ENCODE data around the gene ITCH.
"Not testable (repeated sequence)": the region's sequence is repeated elsewhere in the genome, so short reads cannot be mapped to it uniquely, and the experiment has no call there.

ITCH gene

DNA sequence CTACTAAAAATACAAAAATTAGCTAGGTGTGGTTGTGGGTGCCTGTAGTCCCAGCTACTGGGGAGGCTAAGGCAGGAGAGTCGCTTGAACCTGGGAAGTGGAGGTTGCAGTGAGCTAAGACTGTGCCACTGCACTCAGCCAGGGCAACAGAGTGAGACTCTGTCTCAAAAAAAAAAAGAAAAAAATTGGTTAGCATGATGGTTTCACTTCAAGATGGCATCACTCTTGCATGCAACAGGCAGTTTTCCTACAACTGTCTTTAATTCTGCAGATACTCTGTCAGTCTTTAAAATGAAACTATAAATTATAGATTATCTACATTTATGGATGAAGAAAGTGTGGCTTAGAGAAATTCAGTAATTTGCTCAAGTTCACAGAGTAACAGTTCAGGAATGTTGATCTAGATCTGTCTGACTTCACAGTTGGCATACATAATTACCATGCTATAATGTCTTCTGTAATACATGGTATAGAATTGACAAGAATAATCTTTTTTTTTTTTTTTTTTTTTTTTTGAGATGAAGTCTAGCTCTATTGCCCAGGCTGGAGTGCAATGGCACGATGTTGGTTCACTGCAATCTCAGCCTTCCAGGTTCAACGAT lies 27.0 kb downstream of the ITCH start:
- TF ChIP-seq POLR2A (IDR thresholded peaks at IDR 0.05; ENCODE audit: low read depth, low read length) (no peak), POLR2AphosphoS5 (IDR thresholded peaks at IDR 0.05; ENCODE audit: low read depth, low read length) (no peak), TAF1 (IDR thresholded peaks at IDR 0.05; ENCODE audit: borderline replicate concordance, low read depth, low read length) (no peak)
- DNase-seq (ENCODE audit: insufficient read length) (no peak), FAIRE-seq (no peak)

DNA sequence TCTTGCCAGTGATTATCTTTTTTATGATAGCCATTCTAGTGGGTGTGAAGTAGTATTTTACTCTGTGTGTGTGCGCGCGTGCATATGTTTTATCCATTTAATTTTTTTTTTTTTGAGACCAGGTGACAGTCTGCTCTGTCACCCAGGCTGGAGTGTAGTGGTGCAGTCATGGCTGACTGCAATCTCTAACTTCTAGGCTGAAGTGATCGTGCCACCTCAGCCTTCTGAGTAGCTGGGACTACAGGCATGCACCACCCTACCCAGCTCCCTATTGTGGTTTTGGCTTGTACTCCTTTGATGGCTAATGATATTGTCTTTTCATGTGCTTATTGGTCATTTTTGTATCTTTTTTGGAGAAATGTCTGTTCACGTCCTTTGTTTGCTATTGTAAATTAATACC lies 33.3 kb downstream of the ITCH start:
- no peak for DNase-seq (ENCODE audit: insufficient read length)
- no peak for FAIRE-seq
- no peak for TF ChIP-seq POLR2AphosphoS5 (IDR thresholded peaks at IDR 0.05; ENCODE audit: low read depth, low read length)
- TF ChIP-seq POLR2A (IDR thresholded peaks at IDR 0.05; ENCODE audit: low read depth, low read length), result no peak
- no peak for TF ChIP-seq TAF1 (IDR thresholded peaks at IDR 0.05; ENCODE audit: borderline replicate concordance, low read depth, low read length)

DNA sequence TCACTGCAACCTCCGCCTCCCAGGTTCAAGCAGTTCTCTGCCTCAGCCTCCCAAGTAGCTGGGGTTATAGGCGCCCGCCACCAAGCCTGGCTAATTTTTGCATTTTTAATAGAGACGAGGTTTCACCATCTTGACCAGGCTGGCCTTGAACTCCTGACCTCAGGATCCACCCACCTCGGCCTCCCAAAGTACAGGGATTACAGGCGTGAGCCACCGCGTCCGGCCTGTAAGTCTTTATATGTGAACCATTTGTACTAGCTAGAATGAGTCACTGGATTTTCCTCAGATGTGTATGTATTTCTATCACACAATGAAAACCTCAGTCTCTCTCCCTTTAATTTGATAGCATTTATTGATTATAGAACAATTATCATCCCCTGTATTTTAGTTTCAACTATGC lies 34.0 kb downstream of the ITCH start:
- DNase-seq (ENCODE audit: insufficient read length), result no peak
- TF ChIP-seq TAF1 (IDR thresholded peaks at IDR 0.05; ENCODE audit: borderline replicate concordance, low read depth, low read length) (no peak), POLR2A (IDR thresholded peaks at IDR 0.05; ENCODE audit: low read depth, low read length) (no peak), POLR2AphosphoS5 (IDR thresholded peaks at IDR 0.05; ENCODE audit: low read depth, low read length) (no peak)
- no peak for FAIRE-seq

GRCh38 chr20:34400776-34401175 lies 37.7 kb downstream of the ITCH start:
- FAIRE-seq; DNase-seq (ENCODE audit: insufficient read length): not testable (repeated sequence)

- FAIRE-seq (no peak), DNase-seq (ENCODE audit: insufficient read length) (no peak)
- no peak for TF ChIP-seq POLR2A (IDR thresholded peaks at IDR 0.05; ENCODE audit: low read depth, low read length)
- no peak for TF ChIP-seq TAF1 (IDR thresholded peaks at IDR 0.05; ENCODE audit: borderline replicate concordance, low read depth, low read length)
- TF ChIP-seq POLR2AphosphoS5 (IDR thresholded peaks at IDR 0.05; ENCODE audit: low read depth, low read length), result no peak
Observed at GRCh38 chr20:34401741-34402455, 38.8 kb downstream of the ITCH start.

GRCh38 chr20:34402461-34402860 lies 39.4 kb downstream of the ITCH start:
- no peak for TF ChIP-seq POLR2A (IDR thresholded peaks at IDR 0.05; ENCODE audit: low read depth, low read length)
- TF ChIP-seq TAF1 (IDR thresholded peaks at IDR 0.05; ENCODE audit: borderline replicate concordance, low read depth, low read length), result no peak
- no peak for TF ChIP-seq POLR2AphosphoS5 (IDR thresholded peaks at IDR 0.05; ENCODE audit: low read depth, low read length)
- no peak for DNase-seq (ENCODE audit: insufficient read length)
- FAIRE-seq, result no peak

GRCh38 chr20:34403063-34403827 lies 40.2 kb downstream of the ITCH start:
- no peak for TF ChIP-seq POLR2A (IDR thresholded peaks at IDR 0.05; ENCODE audit: low read depth, low read length)
- no peak for TF ChIP-seq POLR2AphosphoS5 (IDR thresholded peaks at IDR 0.05; ENCODE audit: low read depth, low read length)
- no peak for TF ChIP-seq TAF1 (IDR thresholded peaks at IDR 0.05; ENCODE audit: borderline replicate concordance, low read depth, low read length)
- DNase-seq (ENCODE audit: insufficient read length), result no peak
- no peak for FAIRE-seq

- FAIRE-seq (no peak), DNase-seq (ENCODE audit: insufficient read length) (peak; percentile 23)
- no peak for TF ChIP-seq POLR2A (IDR thresholded peaks at IDR 0.05; ENCODE audit: low read depth, low read length)
- no peak for TF ChIP-seq POLR2AphosphoS5 (IDR thresholded peaks at IDR 0.05; ENCODE audit: low read depth, low read length)
- TF ChIP-seq TAF1 (IDR thresholded peaks at IDR 0.05; ENCODE audit: borderline replicate concordance, low read depth, low read length), result no peak
Observed at GRCh38 chr20:34403908-34404307, 40.8 kb downstream of the ITCH start.

DNA sequence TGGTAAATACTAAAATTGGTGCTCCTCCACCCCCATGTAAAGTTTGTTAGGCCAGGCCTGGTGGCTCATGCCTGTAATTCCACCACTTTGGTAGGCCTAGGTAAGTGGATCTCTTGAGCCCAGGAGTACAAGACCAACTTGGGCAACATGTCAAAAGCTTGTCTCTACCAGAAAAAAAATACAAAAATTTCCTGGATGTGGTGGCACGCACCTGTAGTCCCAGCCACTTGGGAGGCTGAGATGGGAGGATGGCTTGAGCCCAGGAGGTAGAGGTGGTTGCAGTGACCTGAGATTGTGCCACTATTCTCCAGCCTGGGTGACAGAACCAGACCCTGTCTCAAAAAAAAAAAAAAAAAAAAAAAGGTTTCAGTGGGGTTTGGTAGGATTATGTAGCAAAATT lies 41.7 kb downstream of the ITCH start:
- DNase-seq (ENCODE audit: insufficient read length) (no peak), FAIRE-seq (no peak)
- TF ChIP-seq POLR2A (IDR thresholded peaks at IDR 0.05; ENCODE audit: low read depth, low read length) (no peak), TAF1 (IDR thresholded peaks at IDR 0.05; ENCODE audit: borderline replicate concordance, low read depth, low read length) (no peak), POLR2AphosphoS5 (IDR thresholded peaks at IDR 0.05; ENCODE audit: low read depth, low read length) (no peak)

- not testable (repeated sequence) for FAIRE-seq
- peak; percentile 19 for DNase-seq (ENCODE audit: insufficient read length)
Observed at GRCh38 chr20:34405247-34405651, 42.2 kb downstream of the ITCH start.

- DNase-seq (ENCODE audit: insufficient read length); FAIRE-seq: not testable (repeated sequence)
Observed at GRCh38 chr20:34405942-34406341, 42.9 kb downstream of the ITCH start.

- FAIRE-seq (no peak), DNase-seq (ENCODE audit: insufficient read length) (no peak)
Observed at GRCh38 chr20:34407962-34408474, 44.9 kb downstream of the ITCH start.

More at GRCh38 chr20:34407962-34408474, 44.9 kb downstream of the ITCH start:
- TF ChIP-seq POLR2A (IDR thresholded peaks at IDR 0.05; ENCODE audit: low read depth, low read length), result no peak
- TF ChIP-seq TAF1 (IDR thresholded peaks at IDR 0.05; ENCODE audit: borderline replicate concordance, low read depth, low read length), result no peak
- no peak for TF ChIP-seq POLR2AphosphoS5 (IDR thresholded peaks at IDR 0.05; ENCODE audit: low read depth, low read length)
